ENCODE measurements around the gene FSD1L.
"Not testable (repeated sequence)": the region's sequence is repeated elsewhere in the genome, so short reads cannot be mapped to it uniquely, and the experiment has no call there.

FSD1L gene

GRCh38 chr9:105515811-105516413, 68.1 kb downstream of the FSD1L start:
- no peak overlapping the region for H3K27ac ChIP-seq
- no peak overlapping the region for H3K4me3 ChIP-seq (IDR thresholded peaks at IDR 0.05; ENCODE audit: insufficient read depth, low read depth, low read length)
- H2AFZ ChIP-seq (ENCODE audit: low read depth), result no peak overlapping the region
- no peaks in the 10 kb centered on the region for H3K36me3 ChIP-seq (ENCODE audit: insufficient read depth)
- H3K27me3 ChIP-seq (ENCODE audit: insufficient read depth, low read depth), result no peaks in the 10 kb centered on the region
- no peak overlapping the region for H3K4me2 ChIP-seq
- H3K79me2 ChIP-seq (ENCODE audit: insufficient read depth, low read depth), result no peaks in the 10 kb centered on the region
- no peaks in the 10 kb centered on the region for H4K20me1 ChIP-seq (ENCODE audit: insufficient read depth)
- no peak overlapping the region for H3K9ac ChIP-seq
- no peak for TF ChIP-seq CTCF (conservative IDR thresholded peaks at IDR 0.05; ENCODE audit: low read depth, low read length)
- H3K4me1 ChIP-seq (ENCODE audit: low read depth, poor library complexity, severe bottlenecking), result no peaks in the 10 kb centered on the region

GRCh38 chr9:105519710-105520369, 72.0 kb downstream of the FSD1L start:
- not testable (repeated sequence) for H3K36me3 ChIP-seq (ENCODE audit: insufficient read depth); H2AFZ ChIP-seq (ENCODE audit: low read depth); H3K4me2 ChIP-seq; H3K9ac ChIP-seq; H3K27ac ChIP-seq; H3K79me2 ChIP-seq (ENCODE audit: insufficient read depth, low read depth); H4K20me1 ChIP-seq (ENCODE audit: insufficient read depth); H3K4me3 ChIP-seq (IDR thresholded peaks at IDR 0.05; ENCODE audit: insufficient read depth, low read depth, low read length); H3K27me3 ChIP-seq (ENCODE audit: insufficient read depth, low read depth); H3K4me1 ChIP-seq (ENCODE audit: low read depth, poor library complexity, severe bottlenecking)

GRCh38 chr9:105520992-105521391, 73.2 kb downstream of the FSD1L start:
- H3K4me2 ChIP-seq; H2AFZ ChIP-seq (ENCODE audit: low read depth); H3K79me2 ChIP-seq (ENCODE audit: insufficient read depth, low read depth); H4K20me1 ChIP-seq (ENCODE audit: insufficient read depth); H3K4me3 ChIP-seq (IDR thresholded peaks at IDR 0.05; ENCODE audit: insufficient read depth, low read depth, low read length); H3K36me3 ChIP-seq (ENCODE audit: insufficient read depth); H3K27ac ChIP-seq; H3K27me3 ChIP-seq (ENCODE audit: insufficient read depth, low read depth); H3K9ac ChIP-seq; H3K4me1 ChIP-seq (ENCODE audit: low read depth, poor library complexity, severe bottlenecking): not testable (repeated sequence)

GRCh38 chr9:105522618-105523385, 75.0 kb downstream of the FSD1L start:
- not testable (repeated sequence) for H3K27me3 ChIP-seq (ENCODE audit: insufficient read depth, low read depth); H3K79me2 ChIP-seq (ENCODE audit: insufficient read depth, low read depth); H3K4me2 ChIP-seq; H2AFZ ChIP-seq (ENCODE audit: low read depth); H3K4me1 ChIP-seq (ENCODE audit: low read depth, poor library complexity, severe bottlenecking); H3K36me3 ChIP-seq (ENCODE audit: insufficient read depth); H3K4me3 ChIP-seq (IDR thresholded peaks at IDR 0.05; ENCODE audit: insufficient read depth, low read depth, low read length); H3K9ac ChIP-seq; H3K27ac ChIP-seq; H4K20me1 ChIP-seq (ENCODE audit: insufficient read depth)

- no peaks in the 10 kb centered on the region for H3K36me3 ChIP-seq (ENCODE audit: insufficient read depth)
- no peak overlapping the region for H3K4me3 ChIP-seq (IDR thresholded peaks at IDR 0.05; ENCODE audit: insufficient read depth, low read depth, low read length)
- H3K27ac ChIP-seq, result no peak overlapping the region
- no peaks in the 10 kb centered on the region for H4K20me1 ChIP-seq (ENCODE audit: insufficient read depth)
- H3K9ac ChIP-seq, result no peak overlapping the region
- no peak overlapping the region for H3K4me2 ChIP-seq
- H3K79me2 ChIP-seq (ENCODE audit: insufficient read depth, low read depth), result no peaks in the 10 kb centered on the region
- H2AFZ ChIP-seq (ENCODE audit: low read depth), result no peak overlapping the region
- no peaks in the 10 kb centered on the region for H3K27me3 ChIP-seq (ENCODE audit: insufficient read depth, low read depth)
- no peaks in the 10 kb centered on the region for H3K4me1 ChIP-seq (ENCODE audit: low read depth, poor library complexity, severe bottlenecking)
- no peak for TF ChIP-seq CTCF (conservative IDR thresholded peaks at IDR 0.05; ENCODE audit: low read depth, low read length)
These were observed 83.7 kb downstream of the FSD1L start for GRCh38 chr9:105531530-105531929.

Measured in KMS-11 (cell line).